H4 (cell line): ENCODE data around the gene DENND4B. TPM values are rescaled to one million over a fixed set of nuclear protein-coding genes. Genes with fewer than 3 reads are reported as not detected.
A peak's percentile ranks its signal among the peaks of the same experiment; 100 is the strongest.
"Not testable (repeated sequence)": the region's sequence is repeated elsewhere in the genome, so short reads cannot be mapped to it uniquely, and the experiment has no call there.

Source experiments
- DNase-seq: peaks from one replicate; pipeline ENCODE4 v3.0.0-alpha.2; 2015; ENCODE audit warnings: low spot score
- total RNA-seq: library from RNA; depleted of rRNA; stranded (reverse); fragments of >200 nt; shearing (Covaris generic); gene quantifications from 2 replicates; pipeline ENCODE4 v1.2.3, GENCODE V29; 2014

The DENND4B gene
- total RNA-seq, 1 experiment from 2014 or later, result 4.3 TPM

DNA sequence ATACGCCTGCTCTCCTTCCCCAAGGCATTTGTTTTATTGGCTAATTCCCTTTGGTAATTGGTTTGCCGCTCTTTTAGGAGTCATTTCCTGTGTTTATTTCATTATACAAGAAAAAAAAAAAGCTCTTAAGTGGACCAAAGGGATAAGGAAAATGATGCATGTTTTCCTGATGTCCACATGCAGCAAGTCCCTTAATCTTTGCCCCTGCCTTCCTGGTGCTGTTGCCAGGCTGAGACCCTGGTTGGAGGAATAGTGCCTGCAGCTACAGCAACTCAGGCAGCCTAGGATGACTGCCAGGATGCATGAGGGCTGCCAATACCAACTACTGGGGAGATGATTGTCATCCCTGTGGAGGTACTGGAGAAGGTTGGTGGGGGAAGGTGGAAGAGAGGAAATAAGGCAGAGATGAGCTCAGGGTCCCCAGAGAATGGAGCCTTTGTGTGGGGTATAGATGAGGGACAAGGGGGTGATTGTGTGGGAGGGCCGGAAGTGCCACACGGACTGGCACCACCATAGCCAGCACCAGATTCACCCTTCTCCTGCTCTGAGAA lies 17.7 kb downstream of the DENND4B start:
- DNase-seq, result no peak

DNA sequence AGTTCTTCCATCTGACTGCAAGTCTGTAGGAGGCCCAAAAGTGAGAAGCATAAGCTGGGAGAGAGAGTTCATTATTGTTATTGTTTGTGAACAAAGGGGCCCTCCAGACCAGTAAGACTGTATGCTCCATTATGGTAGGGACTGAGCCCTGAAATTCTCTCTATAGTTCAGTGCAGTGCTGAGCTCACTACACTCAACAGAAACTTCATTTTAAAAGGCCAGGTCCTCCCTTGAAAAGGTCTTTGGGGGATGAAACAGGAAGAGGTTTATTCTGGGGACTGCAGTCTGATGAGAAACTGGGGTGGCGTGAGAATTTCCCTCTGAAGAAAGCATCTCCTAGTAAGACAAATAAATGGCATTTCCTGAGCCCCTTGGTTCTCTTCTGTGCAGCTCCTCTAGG lies 18.3 kb downstream of the DENND4B start:
- DNase-seq, result no peak

DNA sequence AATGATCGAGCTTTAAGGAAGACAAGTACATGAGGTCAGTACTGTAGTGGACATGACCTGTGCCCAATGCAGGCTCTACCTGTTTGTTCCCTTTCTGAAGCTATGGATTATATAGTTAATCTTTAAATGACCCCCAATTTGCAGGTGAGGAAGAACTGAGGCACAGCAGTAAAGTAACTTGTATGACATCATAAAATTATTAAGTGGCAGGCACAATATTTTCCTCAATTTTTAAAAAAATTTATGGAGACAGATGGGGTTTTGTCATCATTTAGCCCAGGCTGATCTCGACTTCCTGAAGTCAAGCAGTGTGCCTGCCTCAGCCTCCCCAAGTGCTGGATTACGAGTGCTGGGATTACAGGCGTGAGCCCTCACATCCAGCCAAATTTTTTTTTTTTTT lies 20.1 kb downstream of the DENND4B start:
- no peak for DNase-seq

DNA sequence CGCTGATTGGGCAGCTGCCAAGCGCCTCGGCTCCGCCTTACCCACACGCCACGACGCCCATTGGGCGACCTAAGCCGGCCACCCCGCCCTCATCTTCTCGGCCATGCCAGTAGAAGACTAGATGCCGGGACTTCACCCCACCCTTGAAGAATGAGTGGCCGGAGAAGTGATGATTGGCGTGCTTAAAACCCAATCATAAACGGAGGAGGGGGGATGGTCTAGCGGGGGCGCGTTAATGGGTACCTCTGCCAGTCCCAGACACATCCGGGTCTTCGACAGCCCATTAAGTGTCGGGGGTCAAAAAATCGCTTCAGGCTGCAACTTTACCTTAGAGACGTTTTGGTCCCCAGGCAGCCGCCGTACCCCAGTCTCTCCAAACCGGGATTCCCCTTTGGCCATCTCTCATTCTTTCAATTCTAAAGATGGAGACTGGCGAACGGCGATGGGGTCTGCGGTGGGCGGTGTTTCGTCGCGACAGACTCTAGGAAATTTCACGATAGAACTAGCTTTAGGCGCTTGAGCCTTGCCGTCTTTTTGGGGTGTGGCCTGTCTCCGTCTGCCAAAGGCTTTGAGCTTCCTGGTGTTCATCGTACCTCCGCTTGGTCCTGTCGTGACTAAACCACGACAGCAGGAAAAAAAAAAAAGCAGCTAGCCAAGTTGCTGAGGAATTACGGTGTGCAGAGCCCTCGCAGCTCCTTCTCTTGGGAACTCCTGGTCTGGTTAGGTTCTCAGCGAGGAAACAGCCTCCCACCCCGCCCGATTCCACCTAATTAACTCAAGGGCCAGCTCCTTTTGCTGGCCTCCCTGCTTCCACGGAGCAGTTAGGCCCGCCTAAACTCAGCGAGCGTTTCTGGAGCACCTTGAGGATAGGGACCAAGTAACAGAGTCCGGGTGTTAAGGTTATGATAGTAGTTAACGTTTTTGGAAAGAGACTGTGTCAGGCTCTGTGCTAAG lies 23.3 kb downstream of the DENND4B start, which contains the start of gene GATAD2B:
TSS of gene GATAD2B (minus strand) at position 1 of the 954 bp plus-strand sequence. CDS start 94,625 bp downstream, outside the sequence.
- DNase-seq, result peak; percentile 99

DNA sequence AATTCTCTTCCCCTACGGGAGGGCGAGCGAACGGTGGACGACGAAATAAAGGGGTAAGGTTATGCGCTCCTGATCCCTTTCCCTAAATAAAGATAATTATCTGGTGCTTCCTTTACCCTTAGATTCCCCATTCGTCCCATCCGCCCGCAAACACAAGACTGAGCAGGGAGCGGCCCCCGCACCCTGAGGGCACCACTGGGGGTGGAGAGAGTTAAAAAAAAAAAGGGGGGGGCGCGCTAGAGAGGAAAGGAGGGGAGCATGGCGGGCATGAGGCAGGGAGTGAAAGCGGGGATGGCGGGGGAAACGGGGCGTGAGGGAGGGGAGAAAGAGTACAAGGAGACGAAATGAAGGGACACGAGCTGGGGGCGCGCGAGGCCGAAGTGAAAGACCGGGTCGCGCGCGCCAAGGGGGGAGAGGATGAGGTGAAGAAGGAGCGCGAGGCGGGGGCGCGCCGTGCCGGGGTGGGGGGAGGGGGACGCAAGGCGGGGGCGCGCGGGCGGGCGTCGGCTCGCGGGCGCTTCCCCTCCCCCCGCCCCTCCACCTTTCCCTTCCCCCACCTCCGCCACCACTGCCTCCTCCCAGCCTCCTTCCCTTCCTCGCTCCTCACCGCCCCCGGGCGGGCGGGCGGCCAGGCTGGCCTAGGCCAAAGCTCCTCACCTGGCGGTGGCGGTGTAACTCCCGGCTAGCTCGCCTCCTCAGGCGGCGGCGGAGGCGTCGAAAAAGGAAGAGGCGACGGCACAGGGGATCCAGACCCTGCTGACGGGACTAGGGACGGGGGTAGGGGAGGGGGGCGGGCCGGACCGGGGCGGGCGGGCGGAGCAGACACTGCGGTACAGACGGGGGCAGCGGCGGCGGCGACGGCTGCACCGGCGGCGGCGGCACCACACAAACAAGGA lies 24.2 kb downstream of the DENND4B start:
- DNase-seq, result no peak

DNA sequence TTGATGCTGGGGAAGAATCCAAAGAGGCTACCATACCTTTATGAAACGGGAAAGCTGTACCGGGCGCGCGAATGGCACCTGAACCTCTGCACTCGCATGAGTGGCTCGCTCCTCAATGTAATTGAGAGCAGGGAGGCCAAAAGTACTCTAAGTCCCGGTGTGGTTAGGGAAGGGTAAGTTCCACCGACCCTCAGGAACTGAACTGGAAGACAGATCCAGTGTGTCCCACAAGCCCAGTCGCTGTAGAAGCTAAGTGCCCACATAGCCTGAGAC lies 24.8 kb downstream of the DENND4B start:
- DNase-seq, result no peak

DNA sequence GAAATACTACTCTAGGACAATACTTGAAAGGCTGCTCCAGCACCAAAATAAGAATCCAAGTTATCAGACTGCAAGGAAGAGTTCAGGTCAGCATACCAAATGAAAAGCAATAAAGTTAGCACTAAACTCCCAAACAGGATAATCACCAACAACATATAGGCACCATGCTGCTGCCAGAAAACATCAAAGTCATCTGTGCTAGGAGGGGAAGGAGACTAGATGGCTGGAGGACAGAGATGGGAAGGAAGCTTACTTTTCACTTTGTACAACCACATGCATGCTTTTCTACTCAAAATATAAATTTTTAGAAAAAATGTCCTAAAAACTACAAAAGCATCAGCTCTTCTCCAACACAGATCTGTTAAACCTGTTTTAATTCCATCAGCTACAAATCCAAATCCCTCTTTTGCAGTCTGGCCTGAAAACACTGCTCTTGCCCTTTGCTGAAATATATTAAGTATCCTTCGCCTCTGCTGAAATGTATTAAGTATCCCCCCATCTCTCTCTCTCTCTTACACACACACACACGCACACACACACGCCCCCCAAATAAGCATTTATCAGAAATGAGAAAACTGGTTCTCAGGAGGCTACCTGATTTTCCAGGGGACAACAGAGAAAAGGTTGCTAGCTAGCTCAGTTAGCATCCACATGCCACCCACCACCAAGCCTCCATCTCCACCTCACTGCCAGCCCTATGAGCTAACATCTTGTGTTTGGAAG lies 25.3 kb downstream of the DENND4B start:
- DNase-seq, result no peak

DNA sequence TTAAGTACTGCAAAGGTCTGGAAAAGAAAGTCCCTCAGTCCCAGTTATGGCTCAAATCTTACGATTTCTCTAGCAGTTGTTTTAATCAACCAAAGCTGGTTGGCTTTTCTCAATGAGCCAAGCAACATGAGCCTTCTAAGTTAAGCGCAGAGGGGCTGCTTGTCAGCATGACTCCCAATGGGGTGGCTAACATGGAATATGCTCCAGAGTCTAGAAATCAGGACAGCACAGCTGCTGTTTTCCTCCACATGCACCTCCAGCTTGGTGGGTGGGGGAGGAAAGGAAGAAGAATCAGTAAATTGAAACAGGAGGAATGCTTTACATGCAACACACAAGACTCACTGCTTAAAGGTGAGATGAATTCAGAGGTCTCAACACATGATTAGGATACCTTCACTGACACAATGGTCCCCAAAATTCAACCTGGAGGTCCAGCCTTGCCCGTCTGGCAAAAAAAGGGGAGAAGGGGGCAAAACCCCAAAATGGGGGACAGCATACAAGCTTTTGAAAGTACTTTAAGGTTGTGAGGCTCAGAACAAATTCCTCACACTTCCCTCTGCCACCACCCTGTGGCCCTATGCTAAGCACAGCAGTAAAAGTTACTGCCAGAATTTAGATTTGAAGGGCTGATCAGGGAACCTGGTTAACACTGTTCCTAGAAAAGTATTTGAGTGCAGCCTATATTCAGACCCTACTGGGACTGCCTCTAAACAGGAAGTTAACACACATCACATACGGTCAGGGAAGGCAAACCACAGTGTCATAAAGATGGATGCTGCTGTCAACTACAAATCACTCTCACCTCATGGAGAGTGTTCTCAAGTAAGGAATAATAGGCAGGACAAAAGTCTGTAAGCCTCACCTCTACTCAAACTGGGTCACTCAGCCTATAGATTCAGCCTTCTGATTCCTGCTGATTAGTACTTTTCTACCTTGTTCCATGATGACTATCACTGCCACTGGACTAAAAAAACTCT lies 26.4 kb downstream of the DENND4B start:
- DNase-seq, result no peak

DNA sequence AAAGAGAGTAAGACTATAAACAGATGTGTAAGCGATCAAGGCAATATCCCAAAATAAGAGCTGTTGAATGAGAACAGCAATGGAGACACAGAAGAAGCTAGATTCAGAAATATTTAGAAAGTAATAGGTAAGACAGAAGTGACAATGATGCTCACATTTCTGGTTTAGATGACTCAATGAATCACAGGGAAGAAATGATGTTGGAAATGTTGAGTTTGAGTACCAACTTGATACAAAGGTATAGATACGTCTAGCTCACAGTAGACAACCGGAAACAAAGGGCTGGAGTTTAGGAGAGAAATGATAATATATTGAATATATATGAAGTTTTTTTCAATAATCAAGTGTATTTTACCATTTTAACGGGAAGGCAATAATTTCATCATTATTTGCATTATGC lies 30.2 kb downstream of the DENND4B start:
- no peak for DNase-seq

DNA sequence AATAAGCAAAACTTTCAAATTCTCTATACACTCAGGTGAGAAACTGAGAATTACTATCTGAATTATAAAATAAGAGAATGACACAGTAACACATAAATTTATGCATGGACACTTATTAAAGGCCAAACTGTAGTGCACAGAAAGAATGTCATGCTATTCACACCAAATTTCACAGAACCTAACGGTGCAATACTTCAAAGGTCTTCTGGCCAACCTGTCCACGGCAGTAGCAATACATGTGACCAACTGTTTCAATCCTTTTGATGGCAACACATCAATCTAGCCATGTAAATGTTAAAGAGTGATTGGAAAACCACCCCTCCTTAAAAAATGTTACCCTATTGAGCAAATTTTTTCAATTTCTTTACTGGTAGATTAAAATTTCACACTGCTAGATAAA lies 34.2 kb downstream of the DENND4B start:
- DNase-seq, result no peak

DNA sequence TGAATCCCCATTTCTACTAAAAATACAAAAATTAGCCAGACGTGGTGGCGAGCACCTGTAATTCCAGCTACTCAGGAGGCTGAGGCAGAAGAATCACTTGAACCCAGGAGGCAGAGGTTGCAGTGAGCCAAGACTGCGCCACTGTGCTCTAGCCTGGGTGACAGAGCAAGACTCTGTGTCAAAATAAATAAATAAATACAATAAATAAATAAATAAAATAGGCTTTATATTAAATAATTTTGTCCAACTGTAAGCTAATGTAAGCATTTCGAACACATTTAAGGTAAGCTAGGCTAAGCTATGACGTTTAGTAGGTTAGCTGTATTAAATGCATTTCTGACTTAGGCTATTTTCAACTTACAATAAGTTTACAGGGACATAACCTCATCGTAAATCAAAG lies 36.0 kb downstream of the DENND4B start:
- DNase-seq, result not testable (repeated sequence)

DNA sequence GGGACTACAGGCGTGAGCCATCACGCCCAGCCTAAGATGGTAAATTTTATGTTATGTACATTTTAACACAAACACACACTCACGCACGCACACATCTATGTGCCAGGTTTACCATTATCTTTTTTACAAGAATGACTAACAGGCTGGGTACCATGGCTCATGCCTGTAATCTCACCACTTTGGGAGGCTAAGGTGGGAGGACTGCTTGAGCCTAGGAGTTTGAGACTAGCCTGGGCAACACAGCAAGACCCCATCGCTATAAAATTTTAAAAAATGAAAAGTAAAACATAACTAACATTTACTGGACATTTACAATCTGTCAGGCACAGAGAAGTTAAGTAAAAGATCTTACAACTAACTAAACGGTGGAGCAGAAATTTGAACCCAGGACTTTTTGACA lies 38.4 kb downstream of the DENND4B start:
- no peak for DNase-seq

DNA sequence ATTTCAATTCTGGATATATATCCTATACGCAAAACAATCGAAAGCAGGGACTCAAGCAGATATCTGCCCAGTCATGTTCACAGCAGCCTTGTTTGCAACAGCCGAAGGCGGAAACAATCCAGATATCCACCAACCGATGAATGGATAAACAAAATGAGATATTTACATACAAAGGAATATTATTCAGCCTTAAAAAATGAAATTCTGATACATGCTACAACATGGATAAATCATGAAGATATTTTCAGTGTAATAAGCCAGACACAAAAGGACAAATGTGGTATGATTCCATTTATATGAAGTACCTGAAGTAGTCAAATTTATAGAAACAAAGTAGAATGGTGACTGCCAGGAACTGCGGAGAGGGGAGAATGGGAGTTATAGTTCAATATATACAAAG lies 39.4 kb downstream of the DENND4B start:
- no peak for DNase-seq

DNA sequence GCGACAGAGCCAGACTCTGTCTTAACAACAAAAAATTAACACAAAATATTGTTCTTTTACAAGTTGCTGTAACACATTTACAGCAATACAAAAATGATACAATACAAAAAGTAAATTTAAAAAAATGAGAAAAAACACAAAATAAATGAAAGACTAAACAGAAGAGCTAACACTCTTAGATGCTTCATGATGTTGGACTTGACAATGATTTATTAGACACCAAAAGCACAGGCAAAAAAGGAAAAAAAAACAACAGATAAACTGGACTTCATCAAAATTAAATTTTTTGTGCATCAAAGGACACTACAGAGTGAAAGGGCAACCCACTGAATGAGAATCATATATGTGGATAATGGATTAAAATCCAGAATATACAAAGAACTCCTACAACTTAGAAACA lies 40.1 kb downstream of the DENND4B start:
- DNase-seq, result no peak

DNA sequence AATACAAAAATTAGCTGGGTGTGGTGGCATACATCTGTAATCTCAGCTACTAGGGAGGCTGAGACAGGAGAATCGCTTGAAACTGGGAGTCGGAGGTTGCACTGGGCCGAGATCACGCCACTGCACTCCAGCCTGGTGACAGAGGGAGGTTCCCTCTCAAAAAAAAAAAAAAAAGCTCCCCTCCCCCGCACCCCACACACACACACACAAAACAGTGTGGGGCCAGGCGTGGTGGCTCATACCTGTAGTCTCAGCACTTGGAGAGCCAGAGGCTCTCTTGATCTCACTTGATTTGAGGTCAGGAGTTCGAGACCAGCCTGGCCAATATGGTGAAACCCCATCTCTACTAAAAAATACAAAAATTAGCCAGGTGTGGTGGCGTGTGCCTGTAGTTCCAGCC lies 40.6 kb downstream of the DENND4B start:
- DNase-seq, result not testable (repeated sequence)

DNA sequence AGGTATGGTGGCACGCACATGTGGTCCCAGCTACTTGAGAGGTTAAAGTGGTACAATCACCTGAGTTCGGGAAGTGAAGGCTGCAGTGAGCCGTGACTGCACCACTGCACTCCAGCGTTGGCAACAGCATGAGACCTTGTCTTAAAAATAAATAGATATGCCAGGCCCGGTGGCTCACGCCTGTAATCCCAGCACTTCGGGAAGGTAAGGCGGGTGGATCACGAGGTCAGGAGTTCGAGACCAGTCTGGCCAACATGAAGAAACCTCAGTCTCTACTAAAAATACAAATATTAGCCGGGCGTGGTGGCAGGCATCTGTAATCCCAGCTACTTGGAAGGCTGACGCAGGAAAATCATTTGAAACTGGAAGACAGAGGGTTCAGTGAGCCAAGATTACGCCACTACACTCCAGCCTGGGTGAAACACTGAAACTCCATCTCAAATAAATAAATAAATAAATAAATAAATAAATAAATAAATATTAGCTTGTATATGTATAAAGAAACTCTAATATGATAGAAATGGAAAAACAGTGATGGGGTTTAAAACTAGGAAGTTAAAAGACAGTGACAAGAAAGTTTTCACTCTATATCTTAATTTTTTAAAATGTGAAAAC lies 42.6 kb downstream of the DENND4B start:
- no peak for DNase-seq

DNA sequence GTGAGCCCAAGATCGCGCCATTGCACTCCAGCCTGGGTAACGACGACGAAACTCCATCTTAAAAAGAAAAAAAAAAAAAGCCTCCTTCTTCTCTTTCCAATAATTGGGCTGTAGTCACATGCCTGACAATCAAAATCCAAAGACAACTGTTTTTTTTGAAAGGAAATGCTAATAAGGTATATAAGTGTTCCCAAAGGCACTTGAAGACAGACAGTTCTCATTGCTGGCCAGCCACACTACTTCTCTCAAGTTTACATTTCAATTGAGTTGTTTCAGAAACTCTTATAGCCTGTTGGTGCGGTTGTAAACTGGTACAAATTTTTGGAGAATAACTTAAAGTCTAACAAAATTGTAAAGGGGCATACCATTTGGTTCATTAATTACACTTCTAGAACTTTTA lies 47.0 kb downstream of the DENND4B start:
- DNase-seq, result no peak

DNA sequence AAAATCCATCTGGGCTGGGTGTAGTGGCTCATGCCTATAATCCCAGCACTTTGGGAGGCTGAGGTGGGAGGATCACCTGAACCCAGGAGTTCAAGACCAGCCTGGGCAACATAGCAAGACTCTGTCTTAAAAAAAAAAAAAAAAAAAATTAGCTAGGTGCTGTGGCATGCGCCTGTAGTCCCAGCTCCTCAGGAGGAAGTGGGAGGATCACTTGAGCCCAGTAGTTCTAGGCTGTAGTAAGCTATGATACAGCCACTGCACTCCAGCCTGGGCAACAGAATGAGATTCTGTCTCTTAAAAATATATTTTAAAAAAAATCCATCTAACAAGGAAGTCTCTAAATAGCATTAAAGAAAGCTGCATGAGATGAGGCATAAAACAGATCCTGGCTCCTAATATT lies 50.7 kb downstream of the DENND4B start:
- not testable (repeated sequence) for DNase-seq

DNA sequence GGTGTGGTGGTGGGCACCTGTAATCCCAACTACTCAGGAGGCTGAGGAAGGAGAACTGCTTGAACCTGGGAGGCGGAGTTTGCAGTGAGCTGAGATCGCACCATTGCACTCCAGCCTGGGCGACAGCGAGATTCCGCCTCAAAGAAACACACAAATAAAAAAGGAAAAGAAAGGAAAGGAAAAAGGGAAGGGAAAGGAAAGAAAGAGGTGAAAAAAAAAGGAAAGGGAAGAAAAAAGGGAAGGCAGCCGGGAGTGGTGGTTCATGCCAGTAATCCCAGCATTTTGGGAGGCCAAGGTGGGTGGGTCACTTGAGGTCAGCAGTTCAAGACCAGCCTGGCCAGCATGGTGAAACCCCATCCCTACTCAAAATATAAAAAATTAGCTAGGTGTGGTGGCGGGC lies 55.5 kb downstream of the DENND4B start:
- not testable (repeated sequence) for DNase-seq

DNA sequence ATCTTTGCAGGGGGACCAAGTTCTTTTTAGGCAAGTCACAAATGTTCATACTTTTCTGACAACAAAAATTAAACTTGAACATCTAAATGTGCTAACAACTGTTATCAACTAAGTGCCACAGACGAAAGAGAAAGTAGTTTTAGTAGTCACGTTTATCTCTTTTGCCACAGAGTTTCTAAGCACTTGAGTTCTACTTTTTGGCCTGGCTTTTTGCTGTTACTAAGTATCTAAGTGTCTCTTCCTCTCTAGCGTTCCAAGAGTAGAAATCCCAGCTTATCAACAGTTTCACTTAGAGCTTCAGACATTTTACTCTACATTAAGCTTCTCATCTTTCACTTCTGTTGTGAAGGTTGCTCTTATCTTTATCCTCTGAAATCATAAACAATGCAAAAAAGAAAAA lies 58.0 kb downstream of the DENND4B start:
- DNase-seq, result no peak
